ENCODE data around the gene CD3G.

DNA sequence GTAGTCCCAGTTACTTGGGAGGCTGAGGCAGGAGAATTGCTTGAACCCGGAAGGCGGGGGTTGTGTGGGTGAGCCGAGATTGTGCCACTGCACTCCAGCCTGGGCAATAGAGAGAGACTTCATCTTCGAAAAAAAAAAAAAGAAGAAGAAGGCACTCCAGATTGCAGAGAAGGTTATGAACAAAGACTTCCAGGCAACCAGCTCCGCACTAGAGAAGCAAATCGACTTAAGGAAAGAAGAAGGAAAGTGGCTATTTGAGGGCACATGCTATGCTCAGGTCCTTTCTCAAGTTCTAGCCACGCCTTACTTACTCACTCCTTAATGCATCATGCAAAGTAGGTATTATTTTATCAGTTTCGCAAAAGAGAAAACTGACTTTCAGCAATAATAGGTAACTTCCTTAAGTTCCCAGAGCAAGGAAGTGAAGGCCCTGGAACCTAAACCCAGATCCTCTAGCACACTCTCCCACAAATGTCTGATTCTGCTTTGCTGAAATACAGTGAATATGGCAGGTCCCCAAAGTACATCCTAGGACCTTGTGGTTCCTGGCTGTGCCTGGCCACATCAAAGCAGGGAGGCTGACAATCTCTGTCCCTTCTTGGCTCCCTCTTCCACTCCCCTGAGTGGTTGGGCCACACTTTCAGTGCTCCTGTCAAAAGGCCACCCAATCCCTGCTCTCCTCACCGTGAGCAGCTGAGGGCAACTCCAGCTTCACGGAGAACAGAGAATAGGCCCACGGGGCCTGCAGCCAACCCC, 25.4 kb upstream of the CD3G start:
- TF ChIP-seq, protein P1, sequence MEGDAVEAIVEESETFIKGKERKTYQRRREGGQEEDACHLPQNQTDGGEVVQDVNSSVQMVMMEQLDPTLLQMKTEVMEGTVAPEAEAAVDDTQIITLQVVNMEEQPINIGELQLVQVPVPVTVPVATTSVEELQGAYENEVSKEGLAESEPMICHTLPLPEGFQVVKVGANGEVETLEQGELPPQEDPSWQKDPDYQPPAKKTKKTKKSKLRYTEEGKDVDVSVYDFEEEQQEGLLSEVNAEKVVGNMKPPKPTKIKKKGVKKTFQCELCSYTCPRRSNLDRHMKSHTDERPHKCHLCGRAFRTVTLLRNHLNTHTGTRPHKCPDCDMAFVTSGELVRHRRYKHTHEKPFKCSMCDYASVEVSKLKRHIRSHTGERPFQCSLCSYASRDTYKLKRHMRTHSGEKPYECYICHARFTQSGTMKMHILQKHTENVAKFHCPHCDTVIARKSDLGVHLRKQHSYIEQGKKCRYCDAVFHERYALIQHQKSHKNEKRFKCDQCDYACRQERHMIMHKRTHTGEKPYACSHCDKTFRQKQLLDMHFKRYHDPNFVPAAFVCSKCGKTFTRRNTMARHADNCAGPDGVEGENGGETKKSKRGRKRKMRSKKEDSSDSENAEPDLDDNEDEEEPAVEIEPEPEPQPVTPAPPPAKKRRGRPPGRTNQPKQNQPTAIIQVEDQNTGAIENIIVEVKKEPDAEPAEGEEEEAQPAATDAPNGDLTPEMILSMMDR (IDR thresholded peaks at IDR 0.05) = no peak
- TF ChIP-seq EZH2phosphoT487 (IDR thresholded peaks at IDR 0.05) = no peak
